GM19025 (cell line): Measurements from ENCODE around the gene PLEK2.
"Not testable (repeated sequence)": the region's sequence is repeated elsewhere in the genome, so short reads cannot be mapped to it uniquely, and the experiment has no call there.

Experiments
- ATAC-seq: cut with Tn5 transposase; IDR thresholded peaks from one replicate; pipeline ENCODE4 v1.9.1; 2021; ENCODE audit warnings: mild to moderate bottlenecking, low read depth, moderate library complexity; ENCODE audit not compliant: unreplicated experiment

The PLEK2 gene

GRCh38 chr14:67408122-67408801, 3.7 kb downstream of the PLEK2 start:
- ATAC-seq: not testable (repeated sequence)

GRCh38 chr14:67405771-67406170, 6.2 kb downstream of the PLEK2 start:
- no peak for ATAC-seq

GRCh38 chr14:67400434-67400833, 11.5 kb downstream of the PLEK2 start:
- ATAC-seq: no peak

- ATAC-seq: no peak
Observed at GRCh38 chr14:67397536-67397935, 14.4 kb downstream of the PLEK2 start.

GRCh38 chr14:67396381-67396970, 15.5 kb downstream of the PLEK2 start:
- ATAC-seq: no peak

GRCh38 chr14:67395876-67396189, 16.1 kb downstream of the PLEK2 start:
- no peak for ATAC-seq

- no peak for ATAC-seq
Observed at GRCh38 chr14:67395086-67395875, 16.7 kb downstream of the PLEK2 start.

- no peak for ATAC-seq
Observed at GRCh38 chr14:67393689-67394088, 18.3 kb downstream of the PLEK2 start.

GRCh38 chr14:67392800-67393199, 19.2 kb downstream of the PLEK2 start:
- ATAC-seq: no peak

- ATAC-seq: no peak
Observed at GRCh38 chr14:67392123-67392522, 19.8 kb downstream of the PLEK2 start.

- ATAC-seq: no peak
Observed at GRCh38 chr14:67391268-67391667, 20.7 kb downstream of the PLEK2 start.

GRCh38 chr14:67389811-67390534, 22.0 kb downstream of the PLEK2 start:
- ATAC-seq: no peak

GRCh38 chr14:67389275-67389674, 22.7 kb downstream of the PLEK2 start:
- ATAC-seq: no peak

GRCh38 chr14:67387195-67387594, 24.8 kb downstream of the PLEK2 start:
- no peak for ATAC-seq

GRCh38 chr14:67385618-67386017, 26.3 kb downstream of the PLEK2 start:
- no peak for ATAC-seq

- ATAC-seq: no peak
Observed at GRCh38 chr14:67385120-67385519, 26.8 kb downstream of the PLEK2 start.

GRCh38 chr14:67377916-67378315, 34.0 kb downstream of the PLEK2 start:
- no peak for ATAC-seq

- peak; percentile 51 for ATAC-seq
Observed at GRCh38 chr14:67373347-67373746, 38.6 kb downstream of the PLEK2 start.

- no peak for ATAC-seq
Observed at GRCh38 chr14:67372833-67373232, 39.1 kb downstream of the PLEK2 start.

GRCh38 chr14:67371247-67372148, 40.5 kb downstream of the PLEK2 start:
- no peak for ATAC-seq
